ENCODE results near the gene VWA5B1. TPM values are rescaled to one million over a fixed set of nuclear protein-coding genes. Genes with fewer than 3 reads are reported as not detected.

VWA5B1 gene
- total RNA-seq, 4 donors from 2014 or later = 0.69 TPM; not detected in 3

GRCh38 chr1:20325407-20325843 lies 34.8 kb downstream of the VWA5B1 start:
- Histone ChIP-seq H3K4me1 (no peaks in the 10 kb centered on the region), H3K36me3 (no peaks in the 10 kb centered on the region), H3K9me3 (no peaks in the 10 kb centered on the region), H3K27ac (no peak overlapping the region), H3K4me3 (no peak overlapping the region), H3K27me3 (no peaks in the 10 kb centered on the region)
- no peak for DNase-seq
- TF ChIP-seq CTCF (IDR thresholded peaks at IDR 0.05) = no peak
- no peak for TF ChIP-seq POLR2A (IDR thresholded peaks at IDR 0.05)
- intact Hi-C loops (cut with DNase I; ENCODE audit: low total_unique reads) = no loop called here

- H3K4me1 ChIP-seq = no peaks in the 10 kb centered on the region
- no peak overlapping the region for H3K4me3 ChIP-seq
- no peaks in the 10 kb centered on the region for H3K36me3 ChIP-seq
- TF ChIP-seq CTCF (IDR thresholded peaks at IDR 0.05) (no peak), POLR2A (IDR thresholded peaks at IDR 0.05) (no peak)
- no peak for DNase-seq
- no peaks in the 10 kb centered on the region for H3K27me3 ChIP-seq
- intact Hi-C loops (cut with DNase I; ENCODE audit: low total_unique reads) = no loop called here
- H3K9me3 ChIP-seq = no peaks in the 10 kb centered on the region
- H3K27ac ChIP-seq = no peak overlapping the region
Measured at GRCh38 chr1:20325844-20326420, 35.3 kb downstream of the VWA5B1 start.

GRCh38 chr1:20327467-20327866 lies 36.8 kb downstream of the VWA5B1 start:
- no peak overlapping the region for H3K4me3 ChIP-seq
- H3K9me3 ChIP-seq = no peaks in the 10 kb centered on the region
- intact Hi-C loops (cut with DNase I; ENCODE audit: low total_unique reads) = no loop called here
- TF ChIP-seq CTCF (IDR thresholded peaks at IDR 0.05) (no peak), POLR2A (IDR thresholded peaks at IDR 0.05) (no peak)
- no peaks in the 10 kb centered on the region for H3K27me3 ChIP-seq
- no peaks in the 10 kb centered on the region for H3K4me1 ChIP-seq
- H3K36me3 ChIP-seq = no peaks in the 10 kb centered on the region
- no peak for DNase-seq
- H3K27ac ChIP-seq = no peak overlapping the region

GRCh38 chr1:20328201-20328600 lies 37.5 kb downstream of the VWA5B1 start:
- intact Hi-C loops (cut with DNase I; ENCODE audit: low total_unique reads) = no loop called here
- TF ChIP-seq CTCF (IDR thresholded peaks at IDR 0.05) (no peak), POLR2A (IDR thresholded peaks at IDR 0.05) (no peak)

GRCh38 chr1:20329793-20330542 lies 39.3 kb downstream of the VWA5B1 start:
- TF ChIP-seq POLR2A (IDR thresholded peaks at IDR 0.05) = no peak
- TF ChIP-seq CTCF (IDR thresholded peaks at IDR 0.05) = no peak
- intact Hi-C loops (cut with DNase I; ENCODE audit: low total_unique reads) = no loop called here
- Histone ChIP-seq H3K36me3 (no peaks in the 10 kb centered on the region), H3K4me1 (no peaks in the 10 kb centered on the region), H3K27ac (no peak overlapping the region), H3K27me3 (no peaks in the 10 kb centered on the region), H3K4me3 (no peak overlapping the region), H3K9me3 (no peaks in the 10 kb centered on the region)
- no peak for DNase-seq

More at GRCh38 chr1:20328201-20328600, 37.5 kb downstream of the VWA5B1 start:
- no peak for DNase-seq
- Histone ChIP-seq H3K36me3 (no peaks in the 10 kb centered on the region), H3K27ac (no peak overlapping the region), H3K27me3 (no peaks in the 10 kb centered on the region), H3K4me3 (no peak overlapping the region), H3K4me1 (no peaks in the 10 kb centered on the region), H3K9me3 (no peaks in the 10 kb centered on the region)

Data from uterus (tissue), 4 donors.